Measurements from ENCODE around the gene CEP295NL. TPM values are rescaled to one million over a fixed set of nuclear protein-coding genes. Genes with fewer than 3 reads are reported as not detected.
A peak's percentile ranks its signal among the peaks of the same experiment; 100 is the strongest.
"Not testable (repeated sequence)": the region's sequence is repeated elsewhere in the genome, so short reads cannot be mapped to it uniquely, and the experiment has no call there.

Gene CEP295NL
- total RNA-seq, 1 experiment from 2014 or later, result not detected

- no peak for DNase-seq (ENCODE audit: low read depth)
- in situ Hi-C loops (cut with HindIII; ENCODE audit: low pct_unique_long_range_greater_than_20kb, low sequenced_read_pairs), result no loop called here
These were observed 7.7 kb downstream of the CEP295NL start for GRCh38 chr17:78895322-78895721.

- DNase-seq (ENCODE audit: low read depth), result no peak
- in situ Hi-C loops (cut with HindIII; ENCODE audit: low pct_unique_long_range_greater_than_20kb, low sequenced_read_pairs), result no loop called here
These were observed 9.3 kb downstream of the CEP295NL start for GRCh38 chr17:78893684-78894083.

GRCh38 chr17:78892936-78893379 lies 10.0 kb downstream of the CEP295NL start:
- in situ Hi-C loops (cut with HindIII; ENCODE audit: low pct_unique_long_range_greater_than_20kb, low sequenced_read_pairs), result no loop called here

GRCh38 chr17:78892520-78892919 lies 10.5 kb downstream of the CEP295NL start:
- in situ Hi-C loops (cut with HindIII; ENCODE audit: low pct_unique_long_range_greater_than_20kb, low sequenced_read_pairs), result no loop called here
- no peak for DNase-seq (ENCODE audit: low read depth)

More at GRCh38 chr17:78892936-78893379, 10.0 kb downstream of the CEP295NL start:
- no peak for DNase-seq (ENCODE audit: low read depth)

- no peak for DNase-seq (ENCODE audit: low read depth)
- in situ Hi-C loops (cut with HindIII; ENCODE audit: low pct_unique_long_range_greater_than_20kb, low sequenced_read_pairs), result no loop called here
These were observed 10.9 kb downstream of the CEP295NL start for GRCh38 chr17:78892062-78892456.

GRCh38 chr17:78891406-78892061 lies 11.5 kb downstream of the CEP295NL start:
- in situ Hi-C loops (cut with HindIII; ENCODE audit: low pct_unique_long_range_greater_than_20kb, low sequenced_read_pairs), result no loop called here

GRCh38 chr17:78890498-78890897 lies 12.5 kb downstream of the CEP295NL start:
- in situ Hi-C loops (cut with HindIII; ENCODE audit: low pct_unique_long_range_greater_than_20kb, low sequenced_read_pairs), result no loop called here
- no peak for DNase-seq (ENCODE audit: low read depth)

More at GRCh38 chr17:78891406-78892061, 11.5 kb downstream of the CEP295NL start:
- no peak for DNase-seq (ENCODE audit: low read depth)

GRCh38 chr17:78890096-78890495 lies 12.9 kb downstream of the CEP295NL start:
- in situ Hi-C loops (cut with HindIII; ENCODE audit: low pct_unique_long_range_greater_than_20kb, low sequenced_read_pairs); DNase-seq (ENCODE audit: low read depth): not testable (repeated sequence)

- DNase-seq (ENCODE audit: low read depth), result no peak
- in situ Hi-C loops (cut with HindIII; ENCODE audit: low pct_unique_long_range_greater_than_20kb, low sequenced_read_pairs), result no loop called here
These were observed 13.5 kb downstream of the CEP295NL start for GRCh38 chr17:78889531-78889930.

GRCh38 chr17:78888941-78889518 lies 14.0 kb downstream of the CEP295NL start:
- no peak for DNase-seq (ENCODE audit: low read depth)

GRCh38 chr17:78886954-78887353 lies 16.0 kb downstream of the CEP295NL start:
- in situ Hi-C loops (cut with HindIII; ENCODE audit: low pct_unique_long_range_greater_than_20kb, low sequenced_read_pairs), result no loop called here
- no peak for DNase-seq (ENCODE audit: low read depth)

More at GRCh38 chr17:78888941-78889518, 14.0 kb downstream of the CEP295NL start:
- in situ Hi-C loops (cut with HindIII; ENCODE audit: low pct_unique_long_range_greater_than_20kb, low sequenced_read_pairs), result no loop called here

GRCh38 chr17:78885956-78886355 lies 17.0 kb downstream of the CEP295NL start:
- in situ Hi-C loops (cut with HindIII; ENCODE audit: low pct_unique_long_range_greater_than_20kb, low sequenced_read_pairs), result no loop called here
- DNase-seq (ENCODE audit: low read depth), result peak; percentile 42

GRCh38 chr17:78884876-78885667 lies 17.9 kb downstream of the CEP295NL start:
- DNase-seq (ENCODE audit: low read depth), result no peak
- in situ Hi-C loops (cut with HindIII; ENCODE audit: low pct_unique_long_range_greater_than_20kb, low sequenced_read_pairs), result no loop called here

- in situ Hi-C loops (cut with HindIII; ENCODE audit: low pct_unique_long_range_greater_than_20kb, low sequenced_read_pairs), result no loop called here
- DNase-seq (ENCODE audit: low read depth), result no peak
These were observed 18.7 kb downstream of the CEP295NL start for GRCh38 chr17:78884148-78884825.

GRCh38 chr17:78883533-78884131 lies 19.4 kb downstream of the CEP295NL start:
- in situ Hi-C loops (cut with HindIII; ENCODE audit: low pct_unique_long_range_greater_than_20kb, low sequenced_read_pairs), result no loop called here
- DNase-seq (ENCODE audit: low read depth), result peak; percentile 97

GRCh38 chr17:78883089-78883532 lies 19.9 kb downstream of the CEP295NL start:
- DNase-seq (ENCODE audit: low read depth), result no peak
- in situ Hi-C loops (cut with HindIII; ENCODE audit: low pct_unique_long_range_greater_than_20kb, low sequenced_read_pairs), result no loop called here

GRCh38 chr17:78882540-78883088 lies 20.4 kb downstream of the CEP295NL start:
- in situ Hi-C loops (cut with HindIII; ENCODE audit: low pct_unique_long_range_greater_than_20kb, low sequenced_read_pairs), result no loop called here
- peak; percentile 14 for DNase-seq (ENCODE audit: low read depth)

- DNase-seq (ENCODE audit: low read depth), result no peak
- in situ Hi-C loops (cut with HindIII; ENCODE audit: low pct_unique_long_range_greater_than_20kb, low sequenced_read_pairs), result no loop called here
These were observed 23.3 kb downstream of the CEP295NL start for GRCh38 chr17:78879635-78880186.

Data from Caki2 (cell line).